GM19468 (cell line): ENCODE data around the gene TTC23.

Source experiments
- ATAC-seq: cut with Tn5 transposase; IDR thresholded peaks from one replicate; pipeline ENCODE4 v1.9.1; 2021; ENCODE audit warnings: mild to moderate bottlenecking, moderate library complexity, moderate number of reproducible peaks; ENCODE audit not compliant: unreplicated experiment; ENCODE audit errors: extremely low read depth

The TTC23 gene

DNA sequence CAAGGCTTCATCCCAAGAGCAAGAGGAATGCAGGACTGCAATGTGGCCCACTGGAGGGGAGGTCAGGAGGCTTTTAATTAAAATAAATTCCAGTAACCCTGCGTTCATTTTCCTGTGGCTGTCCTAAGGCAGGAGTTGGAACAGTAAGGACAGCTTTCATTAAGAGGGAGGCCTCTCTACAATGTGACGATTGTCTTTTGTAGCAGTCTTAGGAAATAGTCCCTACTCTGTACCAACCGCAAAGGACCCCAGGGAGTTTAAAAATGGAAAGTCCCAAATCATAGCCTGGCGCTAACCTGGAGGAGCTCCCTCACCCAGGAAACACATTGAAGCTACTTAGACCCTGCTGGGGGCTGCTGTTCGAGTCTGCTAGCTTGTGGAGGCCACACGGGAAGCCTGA, 81.7 kb downstream of the TTC23 start:
- no peak for ATAC-seq

DNA sequence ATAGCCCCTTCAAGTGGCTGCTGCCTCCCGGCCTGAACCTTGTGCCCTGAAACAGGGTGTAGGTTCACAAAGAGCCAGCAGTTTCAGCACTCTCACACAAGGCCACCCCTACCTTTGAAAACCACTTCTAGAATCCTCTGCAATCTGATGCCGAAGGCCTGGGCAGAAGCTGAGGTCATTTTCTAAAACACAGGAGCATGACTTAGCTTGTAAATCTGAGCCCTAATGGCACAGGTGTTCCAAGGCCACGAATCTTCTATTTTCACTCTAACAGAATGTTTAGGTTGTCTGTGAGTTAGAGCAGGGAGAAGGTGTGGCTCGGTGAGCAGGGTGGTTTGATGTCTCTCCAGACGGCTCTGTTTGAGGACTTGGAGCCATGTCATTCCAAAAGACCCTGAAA, 82.2 kb downstream of the TTC23 start:
- no peak for ATAC-seq

DNA sequence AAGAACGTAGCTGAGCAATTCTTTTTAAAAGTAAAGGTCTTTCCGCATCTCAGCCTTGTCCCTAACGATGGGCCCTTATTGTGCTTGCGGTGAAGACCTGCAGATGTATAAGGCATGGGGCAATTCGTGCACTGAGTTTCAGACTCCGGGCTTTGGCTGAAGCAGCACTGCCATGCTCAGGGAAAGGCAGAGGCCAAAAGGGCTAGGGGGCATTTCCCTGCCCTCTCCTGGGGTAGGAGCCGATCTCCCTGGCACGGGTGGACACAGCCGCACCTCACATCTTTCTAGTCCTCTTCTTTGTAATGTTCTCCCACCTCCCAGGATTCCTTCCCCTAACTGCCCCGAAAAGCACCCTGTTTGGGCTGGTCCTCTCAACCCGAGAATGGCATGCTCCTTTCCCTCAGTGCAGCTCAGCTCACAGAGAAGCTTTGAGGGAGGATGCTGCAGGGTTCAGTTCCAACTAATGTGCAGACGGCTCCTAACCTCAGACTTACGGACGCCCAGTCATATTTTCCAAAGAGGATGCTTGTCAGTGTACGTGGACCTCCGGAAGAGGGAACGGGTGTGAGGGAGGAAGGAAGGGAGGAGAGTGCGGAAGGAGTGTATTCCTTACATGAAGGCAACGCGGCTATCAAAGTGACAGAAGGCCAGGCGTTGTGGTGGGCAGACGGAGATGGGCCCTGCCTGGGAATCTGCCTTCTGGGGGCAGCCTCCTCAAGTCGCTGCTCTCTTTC, 83.3 kb downstream of the TTC23 start:
- no peak for ATAC-seq

DNA sequence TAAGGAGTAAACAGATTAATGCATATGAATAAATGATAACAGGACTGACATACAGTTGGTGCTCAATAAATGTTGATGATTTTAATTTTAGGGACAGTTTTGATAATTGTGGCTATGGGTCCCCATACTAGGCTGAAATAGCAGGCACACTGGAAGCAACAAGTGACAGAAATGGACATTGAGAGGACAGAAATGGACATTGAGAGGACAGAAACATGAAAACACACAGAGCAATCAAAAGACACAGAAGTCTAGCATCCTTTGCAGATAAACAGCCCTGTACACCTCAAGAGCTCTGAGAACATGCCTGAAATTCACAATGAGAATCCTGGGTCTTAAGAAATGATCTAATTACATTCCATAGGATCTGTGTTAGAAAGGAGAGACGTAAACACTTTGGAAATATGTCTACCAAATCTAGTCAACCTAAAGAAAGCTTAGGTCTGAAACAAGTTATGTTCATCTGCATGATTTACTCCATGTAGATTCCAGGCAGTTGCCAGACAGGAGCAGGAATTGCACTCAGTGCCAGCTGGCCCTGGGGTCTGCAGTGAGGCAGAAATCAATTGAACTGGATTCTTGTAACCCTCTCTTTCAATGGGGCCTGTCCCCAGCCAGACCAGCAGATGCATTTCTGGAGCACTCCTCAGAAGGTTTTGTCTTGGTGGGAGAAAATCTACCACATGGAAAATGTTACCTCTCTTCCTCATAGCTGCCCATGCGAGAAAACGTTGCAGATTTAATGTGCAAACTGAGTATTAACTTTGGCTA, 84.2 kb downstream of the TTC23 start:
- no peak for ATAC-seq

DNA sequence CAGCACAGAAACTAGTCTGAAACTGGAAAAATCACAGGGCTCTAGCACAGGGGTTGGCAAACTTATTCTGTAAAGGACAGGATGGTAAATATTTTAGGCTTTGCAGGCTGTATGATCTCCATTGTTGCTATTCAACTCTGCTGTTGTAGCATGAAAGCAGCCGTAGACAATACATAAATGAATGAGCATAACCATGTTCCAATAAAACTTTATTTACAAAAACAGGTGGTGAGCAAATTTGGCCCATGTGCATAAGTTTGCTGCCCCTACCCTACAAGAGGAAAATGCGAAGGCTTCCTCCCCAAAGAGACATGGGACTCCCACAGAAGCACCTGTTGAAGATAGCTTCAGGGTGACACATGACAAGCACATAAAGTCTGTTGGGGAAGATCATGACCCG, 85.3 kb downstream of the TTC23 start:
- ATAC-seq: no peak

DNA sequence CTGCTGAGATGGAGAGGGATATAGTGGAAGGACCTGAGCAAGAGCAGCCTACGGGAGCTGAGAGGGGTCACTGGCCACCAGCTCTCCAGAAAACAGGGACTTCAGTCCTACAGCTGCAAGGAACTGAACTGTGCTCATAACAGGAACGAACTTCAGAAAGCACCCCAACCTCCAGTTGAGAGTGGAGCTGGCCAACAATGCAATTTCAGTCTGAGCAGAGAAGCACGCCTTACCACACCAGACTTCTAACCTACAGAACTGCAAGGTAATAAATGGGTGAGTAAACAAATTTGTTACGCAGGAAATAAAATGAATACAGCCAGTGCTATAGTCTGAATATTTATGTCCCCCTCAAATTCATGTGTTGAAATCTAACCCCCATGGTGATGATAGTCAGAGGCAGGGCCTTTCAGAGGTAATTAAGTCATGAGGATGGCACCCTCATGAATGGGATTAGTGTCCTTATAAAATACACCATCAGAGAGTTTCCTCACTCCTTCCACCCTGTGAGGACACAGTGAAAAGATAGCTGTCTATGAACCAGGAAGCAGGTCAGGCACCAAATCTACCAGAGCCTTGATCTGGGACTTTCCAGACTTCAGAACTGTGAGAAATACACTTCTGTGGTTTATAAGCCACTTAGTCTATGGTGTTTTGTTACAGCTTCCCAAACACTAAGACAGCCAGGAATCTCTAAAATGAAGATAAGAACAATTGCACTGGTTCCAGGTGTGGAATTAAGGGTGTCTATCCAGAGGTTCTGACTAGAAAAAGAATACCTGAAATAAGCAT, 85.9 kb downstream of the TTC23 start:
- no peak for ATAC-seq

DNA sequence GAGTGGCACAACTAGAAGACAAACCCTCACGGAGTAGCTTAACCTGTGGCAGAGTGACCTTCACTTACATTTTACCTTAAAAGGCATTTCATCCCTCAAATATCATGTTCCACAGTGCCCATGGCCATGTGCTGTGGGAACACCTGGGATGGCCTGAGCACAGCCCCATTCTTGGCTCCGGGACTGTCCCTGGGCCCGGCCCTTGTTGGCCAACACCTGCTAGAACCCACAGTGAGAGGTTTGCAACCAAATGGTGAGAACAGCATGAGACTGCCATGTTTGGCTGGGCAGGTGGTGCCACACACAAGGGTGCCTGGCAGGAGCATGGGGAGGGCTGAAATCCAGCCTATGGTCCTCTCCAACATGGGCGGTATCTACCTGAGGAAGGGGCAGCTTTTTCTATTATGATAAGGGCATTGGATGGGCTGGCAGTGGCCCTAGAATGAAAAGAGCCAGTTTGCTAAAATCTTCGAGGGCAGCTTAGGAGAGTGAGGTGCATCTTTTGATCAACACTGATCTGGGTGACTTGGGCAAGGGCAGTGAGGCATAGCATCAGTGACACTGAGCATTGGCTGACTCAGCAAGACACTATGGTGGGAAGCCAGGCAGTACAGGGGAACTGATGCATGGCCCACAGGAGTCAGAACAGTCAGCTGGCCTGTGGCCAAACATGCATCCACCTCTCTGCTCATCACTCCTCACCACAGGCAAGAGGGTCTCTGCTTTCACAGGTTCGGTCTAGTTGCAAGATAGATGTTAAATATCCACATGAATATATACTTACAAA, 90.6 kb downstream of the TTC23 start:
- ATAC-seq: no peak

DNA sequence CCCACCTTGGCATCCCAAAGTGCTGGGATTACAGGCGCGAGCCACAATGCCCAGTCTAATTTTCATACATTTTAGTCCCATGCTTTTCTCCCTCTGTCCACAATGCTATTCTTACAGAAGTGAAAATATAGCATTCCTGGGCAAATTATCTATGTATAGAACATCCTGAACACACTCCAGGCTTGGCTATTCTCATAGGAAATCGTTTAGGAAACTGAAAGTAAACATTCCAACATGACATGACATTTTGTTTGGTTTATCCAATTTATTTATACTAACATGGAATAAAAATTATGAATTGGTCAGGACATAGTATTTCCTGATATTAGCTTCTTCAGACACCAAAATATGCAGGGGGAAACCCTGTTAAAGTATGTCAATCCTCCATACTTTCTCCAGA, 91.9 kb downstream of the TTC23 start:
- ATAC-seq: no peak

DNA sequence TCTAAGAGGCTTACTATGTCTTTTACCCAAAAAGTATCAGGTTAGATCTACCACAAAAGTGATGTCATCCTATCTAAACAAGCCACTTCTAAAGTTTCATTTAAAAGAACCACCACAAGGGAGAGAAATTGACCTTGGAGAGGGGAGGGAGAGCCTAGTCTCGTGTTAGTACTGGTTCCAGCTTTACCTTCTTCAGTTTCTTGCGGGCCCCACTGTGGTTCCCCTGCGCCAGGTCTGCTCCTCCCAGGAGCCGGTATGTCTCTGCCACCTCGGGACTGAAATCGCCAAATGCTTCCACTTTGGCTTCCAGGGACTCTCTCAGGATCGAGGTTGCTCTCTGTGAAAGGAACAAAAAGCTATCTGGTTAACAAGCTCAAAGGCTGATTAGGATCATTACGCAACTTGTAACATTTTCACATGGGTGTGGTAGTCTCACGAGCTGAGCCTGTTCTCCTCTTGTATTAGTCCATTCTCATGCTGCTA, 93.4 kb downstream of the TTC23 start:
- no peak for ATAC-seq

DNA sequence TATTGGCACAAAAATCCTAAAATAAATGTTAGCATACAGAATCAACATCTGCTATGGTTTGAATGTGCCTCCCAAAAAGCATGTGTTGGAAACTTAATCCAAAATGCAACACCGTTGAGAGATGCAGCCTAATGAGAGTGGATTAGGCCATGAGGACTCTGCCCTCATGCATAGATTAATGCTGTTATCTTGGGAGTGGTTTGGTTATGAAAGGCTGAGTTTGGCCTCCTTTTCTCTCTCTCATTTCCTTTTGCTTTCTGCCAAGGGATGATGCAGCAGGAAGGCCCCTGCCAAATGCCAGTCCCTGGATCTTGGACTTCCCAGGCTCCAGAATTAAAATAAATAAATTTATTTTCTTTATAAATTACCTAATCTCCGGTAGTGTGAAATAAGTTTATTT, 95.1 kb downstream of the TTC23 start:
- ATAC-seq: no peak

DNA sequence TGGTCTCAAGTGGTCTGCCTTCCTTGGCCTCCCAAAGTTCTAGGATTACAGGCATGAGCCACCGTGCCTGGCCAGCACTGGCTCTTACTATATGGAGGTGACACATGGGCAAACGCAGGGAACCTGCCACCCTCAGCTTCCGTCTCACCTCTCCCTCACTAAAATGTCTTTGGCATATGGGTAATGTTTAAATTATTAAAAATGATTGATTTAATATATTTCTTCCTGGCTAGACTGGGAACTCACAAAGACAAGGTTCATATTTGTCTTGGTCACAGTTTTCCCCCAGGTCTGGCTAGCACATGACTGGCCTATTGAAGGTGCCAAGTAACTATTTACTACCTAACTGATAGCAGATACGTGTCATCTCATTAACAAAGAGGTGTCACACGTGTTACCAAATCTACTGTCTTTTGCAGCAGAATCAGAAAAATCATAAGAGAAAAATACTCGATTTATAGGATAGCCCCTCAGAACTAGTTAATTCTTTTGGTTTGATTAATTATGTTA, 96.3 kb downstream of the TTC23 start:
- ATAC-seq: no peak

DNA sequence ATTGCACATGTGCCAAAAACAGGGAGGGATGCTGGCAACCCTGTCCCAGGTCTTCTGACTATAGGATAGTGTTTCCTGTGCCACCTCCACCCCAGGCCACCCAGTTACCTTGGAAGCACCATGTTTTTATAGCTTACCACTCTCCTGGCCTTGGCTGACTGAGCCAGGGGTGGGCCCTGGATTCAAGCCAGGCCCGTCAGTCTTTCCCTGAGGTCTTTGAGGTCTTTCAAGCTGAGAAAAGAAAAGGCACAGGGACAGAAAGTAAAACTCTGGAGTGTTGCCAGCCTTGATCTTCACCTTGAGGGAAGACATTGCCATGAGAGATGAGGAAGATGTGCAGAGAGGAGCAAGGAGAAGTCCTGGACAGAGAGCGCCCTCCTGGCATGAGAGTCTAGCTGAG, 98.2 kb downstream of the TTC23 start:
- no peak for ATAC-seq

DNA sequence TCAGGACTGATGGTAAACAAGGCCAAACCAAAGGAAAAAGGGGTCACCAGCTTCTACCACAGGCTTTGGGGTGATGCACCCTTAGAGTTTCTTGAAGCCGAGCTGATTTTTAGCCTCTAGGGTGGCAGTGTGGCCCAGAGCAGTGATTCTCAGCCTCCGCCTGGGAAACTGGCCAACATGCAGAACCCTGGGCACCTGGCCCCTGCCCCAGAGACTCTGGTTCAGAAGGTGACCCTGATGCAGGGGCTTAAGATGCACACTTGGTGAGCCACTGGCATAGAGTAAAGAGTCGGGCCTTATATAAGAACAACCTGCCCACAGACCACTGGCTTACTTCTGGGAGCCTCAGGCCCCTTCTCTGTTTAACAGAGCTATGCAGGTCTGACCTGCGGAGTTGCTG, 100.0 kb downstream of the TTC23 start:
- ATAC-seq: no peak

DNA sequence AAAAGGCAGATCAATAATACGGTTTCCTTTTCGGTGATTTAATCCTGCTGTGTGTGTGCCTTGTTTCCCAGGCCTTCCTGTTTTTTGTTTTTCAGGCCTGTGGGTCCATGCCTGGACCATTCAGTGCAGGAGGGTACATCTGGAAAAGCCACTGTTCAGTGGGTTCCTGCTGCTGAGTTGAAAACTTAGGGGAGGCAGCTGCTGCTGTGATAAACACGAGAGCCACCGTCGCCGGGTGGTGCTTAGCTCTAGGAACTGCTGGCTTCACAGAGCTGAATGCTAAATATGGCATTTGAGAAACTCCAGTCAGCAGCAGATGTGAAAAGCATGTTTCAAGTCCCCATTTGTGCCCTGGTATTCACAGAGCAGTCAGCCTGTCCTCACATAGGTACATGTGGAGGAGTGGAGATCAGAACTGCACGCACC, 100.5 kb downstream of the TTC23 start:
- ATAC-seq: no peak

DNA sequence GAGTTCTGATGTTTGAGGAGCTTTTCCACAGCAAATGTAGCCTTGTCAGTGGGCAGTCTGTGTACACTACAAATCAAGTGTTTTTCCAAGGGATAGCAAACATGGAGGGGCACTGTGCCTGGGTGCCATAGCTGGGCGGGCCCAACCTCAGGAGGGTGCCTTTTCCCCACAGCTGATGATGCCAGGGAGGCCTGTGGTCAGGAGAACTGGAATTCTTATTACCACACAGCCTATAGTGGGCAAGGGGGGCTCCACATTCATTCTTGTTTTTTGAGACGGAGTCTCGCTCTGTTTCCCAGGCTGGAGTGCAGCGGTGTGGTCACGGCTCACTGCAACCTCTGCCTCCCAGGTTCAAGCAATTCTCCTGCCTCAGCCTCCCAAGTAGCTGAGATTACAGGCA, 102.7 kb downstream of the TTC23 start:
- no peak for ATAC-seq

DNA sequence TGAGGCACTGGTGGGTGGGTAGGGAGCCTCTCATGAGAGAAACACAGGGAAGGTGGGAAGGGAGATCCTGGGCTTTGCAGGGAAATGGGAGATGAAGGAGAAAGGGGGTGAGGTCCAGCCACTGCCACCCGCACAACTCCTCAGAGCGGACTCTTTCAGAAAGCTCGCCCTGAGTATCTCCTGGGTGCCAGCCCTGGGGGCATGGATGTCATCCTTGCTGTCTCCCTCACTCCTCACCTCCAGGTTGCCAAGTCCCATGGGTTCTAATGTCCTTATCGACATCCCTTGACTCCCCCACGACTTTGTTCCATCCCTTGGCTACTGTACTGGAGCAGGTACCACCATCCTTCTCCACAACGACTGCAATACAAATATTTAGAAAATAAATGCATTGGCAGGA, 103.6 kb downstream of the TTC23 start:
- no peak for ATAC-seq

DNA sequence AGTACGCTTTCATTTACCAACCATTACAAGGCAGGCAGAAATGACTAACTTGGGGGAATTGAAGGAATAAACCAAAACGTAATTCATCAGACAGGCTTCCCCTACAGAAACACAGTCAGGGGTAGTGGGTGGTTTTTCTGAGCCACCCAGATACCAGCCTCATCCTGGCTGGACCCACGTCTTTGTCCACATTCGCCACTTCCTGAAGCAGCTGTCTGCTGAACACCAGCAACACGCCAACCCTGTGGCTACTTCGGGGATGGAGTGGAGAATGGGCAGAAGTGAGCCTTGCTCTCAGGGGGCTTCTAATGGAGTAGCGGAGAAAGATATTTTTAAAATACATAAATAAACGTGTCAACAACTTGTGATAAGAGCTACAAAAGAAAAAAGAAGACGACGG, 104.4 kb downstream of the TTC23 start:
- no peak for ATAC-seq

DNA sequence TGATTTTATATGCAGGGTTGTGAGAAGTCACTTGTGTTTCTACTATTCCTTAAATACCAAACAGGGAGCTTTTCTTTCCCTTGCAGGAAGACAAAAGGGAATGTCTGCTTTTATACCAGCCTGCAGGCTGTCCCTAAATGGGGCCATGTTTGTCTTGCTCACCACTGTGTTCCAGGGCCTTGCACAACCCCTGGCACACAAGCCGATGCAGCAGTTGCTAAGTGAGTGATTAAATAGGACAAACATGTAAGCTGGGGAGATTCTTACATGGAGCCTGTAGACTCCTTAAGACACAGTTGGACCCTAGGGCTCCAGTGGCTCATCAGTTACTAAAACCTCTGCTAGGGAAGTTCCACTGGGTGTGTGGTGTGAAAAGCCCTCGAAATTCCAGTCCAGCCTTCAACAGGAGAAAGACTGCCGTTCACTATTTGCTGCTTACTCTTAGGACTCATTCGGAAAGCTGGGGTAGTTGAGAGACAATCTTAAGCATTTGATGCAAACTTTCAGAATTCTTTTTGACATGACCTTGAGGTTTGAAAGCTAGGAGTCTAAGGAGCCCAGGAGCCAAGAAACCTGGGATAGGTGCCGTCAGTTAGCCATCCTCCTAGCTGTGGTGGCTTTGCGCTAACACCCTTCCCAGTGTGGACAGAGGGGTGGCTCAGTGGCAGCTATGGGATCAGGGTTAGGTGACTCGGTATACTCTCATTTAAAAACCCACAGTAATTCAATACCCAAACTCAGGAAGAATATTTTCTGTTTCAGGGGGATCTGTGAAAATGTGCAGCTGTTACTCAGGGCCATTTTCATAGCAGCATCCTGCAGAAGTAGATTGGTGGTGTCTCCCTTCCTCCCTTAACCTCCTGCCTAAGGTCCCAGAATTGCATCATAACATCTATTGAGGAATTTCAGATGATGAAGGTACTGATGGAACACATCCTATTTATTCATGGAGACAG, 105.4 kb downstream of the TTC23 start:
- ATAC-seq: no peak

DNA sequence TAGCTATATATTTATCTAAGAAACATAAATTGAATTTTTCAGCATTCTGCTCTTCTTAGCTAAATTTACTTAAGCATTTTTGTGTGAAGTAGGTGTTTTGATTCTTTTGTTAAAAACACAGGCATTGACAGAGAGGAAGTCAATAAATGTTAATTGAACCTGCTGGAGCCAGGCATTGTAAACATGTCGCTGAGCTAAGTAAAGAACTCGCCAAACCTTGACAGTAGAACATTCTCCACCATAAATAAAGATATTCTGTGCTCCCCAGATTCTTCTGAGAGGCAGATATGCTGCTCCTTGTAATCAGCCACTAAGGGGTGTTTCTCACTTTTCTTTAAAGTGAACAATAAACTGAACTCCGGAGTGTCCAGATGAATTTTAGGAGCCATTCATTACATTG, 106.1 kb downstream of the TTC23 start:
- ATAC-seq: no peak
